CD4-positive, alpha-beta T cell (primary cell): ENCODE results near the gene DAPK3. TPM values are rescaled to one million over a fixed set of nuclear protein-coding genes. Genes with fewer than 3 reads are reported as not detected.
"Not testable (repeated sequence)": the region's sequence is repeated elsewhere in the genome, so short reads cannot be mapped to it uniquely, and the experiment has no call there.

Experiments
- ATAC-seq: fragments of 200-7000 bp; cut with Tn5 transposase; one replicate; pipeline ENCODE4 v1.10.0; 2022; ENCODE audit warnings: mild to moderate bottlenecking; ENCODE audit not compliant: poor library complexity
- CTCF ChIA-PET: fragments of 350-600 bp; sonication (Branson Sonifier 250); formaldehyde crosslinking; loops from one replicate; lab custom pipeline; 2021; ENCODE audit warnings: antibody characterized with exemption, inconsistent platforms; lab: Charles Lee
- POLR2A ChIA-PET: fragments of 350-600 bp; sonication (Branson Sonifier 250); formaldehyde crosslinking; loops from one replicate; lab custom pipeline; 2021; ENCODE audit warnings: antibody characterized with exemption, inconsistent platforms; lab: Charles Lee
- DNase-seq, 14 experiments: peaks; one replicate each; pipeline ENCODE4 v3.0.0-alpha.2; 2013 to 2020; ENCODE audit warnings: mixed read lengths in 2 of 14
- H3K27ac ChIP-seq, 2 donors: one replicate each; pipeline versions ENCODE4 v1.5.1 to v1.7.0; 2013; ENCODE audit warnings: low read length in 2 of 2, low read depth in 1 of 2, mild to moderate bottlenecking in 1 of 2
- H3K27me3 ChIP-seq, 2 experiments: 1 replicate in 1 of 2; 2 replicates in 1 of 2; pipeline versions ENCODE4 v1.6.1 to v1.7.0; 2013; ENCODE audit warnings: low read length in 2 of 2, control low read depth in 1 of 2, mild to moderate bottlenecking in 1 of 2, moderate library complexity in 1 of 2; ENCODE audit not compliant: insufficient read depth in 2 of 2, control insufficient read depth in 1 of 2
- H3K36me3 ChIP-seq: one replicate; pipeline ENCODE4 v1.6.1; 2013; ENCODE audit warnings: low read length, control low read depth; ENCODE audit not compliant: insufficient read depth
- H3K4me1 ChIP-seq: one replicate; pipeline ENCODE4 v1.6.1; 2013; ENCODE audit warnings: low read length, control low read depth; ENCODE audit not compliant: insufficient read depth
- H3K4me3 ChIP-seq: one replicate; pipeline ENCODE4 v1.5.1; 2013; ENCODE audit warnings: mild to moderate bottlenecking, low read length, moderate library complexity
- H3K9me3 ChIP-seq, 2 experiments: 1 replicate in 1 of 2; 2 replicates in 1 of 2; pipeline versions ENCODE4 v1.6.1 to v1.7.0; 2013; ENCODE audit warnings: low read length in 2 of 2, mild to moderate bottlenecking in 2 of 2, control low read depth in 1 of 2, moderate library complexity in 1 of 2; ENCODE audit not compliant: control insufficient read depth in 1 of 2, insufficient read depth in 1 of 2
- H3K27ac Mint-ChIP-seq: one replicate; pipeline ENCODE4 v1.8.0; 2020; ENCODE audit warnings: mixed read lengths
- H3K27me3 Mint-ChIP-seq: one replicate; pipeline ENCODE4 v1.8.0; 2021; ENCODE audit warnings: mixed read lengths
- H3K36me3 Mint-ChIP-seq: one replicate; pipeline ENCODE4 v1.8.0; 2021; ENCODE audit warnings: low read depth, mixed read lengths
- H3K4me1 Mint-ChIP-seq: one replicate; pipeline ENCODE4 v1.8.0; 2021; ENCODE audit warnings: low read depth, mixed read lengths
- H3K4me3 Mint-ChIP-seq: one replicate; pipeline ENCODE4 v1.8.0; 2020; ENCODE audit warnings: mild to moderate bottlenecking, mixed read lengths
- H3K9me3 Mint-ChIP-seq: one replicate; pipeline ENCODE4 v1.8.0; 2020; ENCODE audit warnings: mixed read lengths
- intact Hi-C, 2 experiments: fragments of 100-400 bp; cut with DNase I in 1 of 2; cut with micrococcal nuclease in 1 of 2; formaldehyde crosslinking; loops; one replicate each; pipeline versions ENCODE4 v1.15.1 to v1.9.0; 2023 to 2025; cut with DNase I, micrococcal nuclease
- total RNA-seq, 174 experiments: library from RNA in 2 of 174; stranded (reverse) in 2 of 174; gene quantifications; one replicate each; pipeline ENCODE4 v1.2.3 and lab custom pipeline; 2021 to 2026
- TF ChIP-seq, protein P1 (sequence below): fragments of 200-600 bp; IDR thresholded peaks from one replicate; pipeline ENCODE4 v1.8.0; 2022; ENCODE audit warnings: antibody characterized with exemption, mild to moderate bottlenecking

DAPK3 gene
- total RNA-seq, 2 experiments from 2014 or later: 21.1 to 22.9 TPM

DNA sequence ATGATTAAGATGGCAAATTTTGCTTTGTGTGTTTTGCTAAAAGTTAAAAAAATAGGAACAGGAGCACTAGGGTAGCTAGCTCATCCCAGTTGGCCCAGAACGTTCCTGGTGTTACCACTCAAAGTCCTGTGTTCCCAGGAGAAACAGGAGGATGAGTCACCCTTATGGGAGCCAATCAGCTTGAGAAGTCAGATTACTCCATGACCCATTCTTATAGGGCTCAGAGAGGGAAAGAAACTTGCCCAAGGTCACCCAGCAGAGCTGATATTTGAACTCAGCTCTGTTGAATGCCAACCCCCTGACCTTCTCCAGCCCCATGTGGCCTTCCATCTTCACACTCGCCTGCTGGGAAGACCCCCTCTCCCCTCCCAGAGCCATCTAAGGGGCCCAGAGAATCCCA is 25.1 kb downstream of the DAPK3 start:
- no peaks in the 10 kb centered on the region for H3K36me3 Mint-ChIP-seq
- no peak overlapping the region for H3K27ac ChIP-seq
- H3K4me3 ChIP-seq: no peak overlapping the region
- H3K4me1 Mint-ChIP-seq: no peaks in the 10 kb centered on the region
- H3K9me3 ChIP-seq: no peaks in the 10 kb centered on the region
- H3K27me3 Mint-ChIP-seq: no peaks in the 10 kb centered on the region
- POLR2A ChIA-PET: no interaction called here
- no peaks in the 10 kb centered on the region for H3K27me3 ChIP-seq
- ATAC-seq: no peak
- no peak overlapping the region for H3K27ac Mint-ChIP-seq
- no peak overlapping the region for H3K4me3 Mint-ChIP-seq
- no peaks in the 10 kb centered on the region for H3K9me3 Mint-ChIP-seq
- H3K4me1 ChIP-seq: peaks cover 6% of the 10 kb centered on the region
- intact Hi-C loops: no loop called here
- TF ChIP-seq, protein P1, sequence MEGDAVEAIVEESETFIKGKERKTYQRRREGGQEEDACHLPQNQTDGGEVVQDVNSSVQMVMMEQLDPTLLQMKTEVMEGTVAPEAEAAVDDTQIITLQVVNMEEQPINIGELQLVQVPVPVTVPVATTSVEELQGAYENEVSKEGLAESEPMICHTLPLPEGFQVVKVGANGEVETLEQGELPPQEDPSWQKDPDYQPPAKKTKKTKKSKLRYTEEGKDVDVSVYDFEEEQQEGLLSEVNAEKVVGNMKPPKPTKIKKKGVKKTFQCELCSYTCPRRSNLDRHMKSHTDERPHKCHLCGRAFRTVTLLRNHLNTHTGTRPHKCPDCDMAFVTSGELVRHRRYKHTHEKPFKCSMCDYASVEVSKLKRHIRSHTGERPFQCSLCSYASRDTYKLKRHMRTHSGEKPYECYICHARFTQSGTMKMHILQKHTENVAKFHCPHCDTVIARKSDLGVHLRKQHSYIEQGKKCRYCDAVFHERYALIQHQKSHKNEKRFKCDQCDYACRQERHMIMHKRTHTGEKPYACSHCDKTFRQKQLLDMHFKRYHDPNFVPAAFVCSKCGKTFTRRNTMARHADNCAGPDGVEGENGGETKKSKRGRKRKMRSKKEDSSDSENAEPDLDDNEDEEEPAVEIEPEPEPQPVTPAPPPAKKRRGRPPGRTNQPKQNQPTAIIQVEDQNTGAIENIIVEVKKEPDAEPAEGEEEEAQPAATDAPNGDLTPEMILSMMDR: no peak
- DNase-seq: no peak
- CTCF ChIA-PET: no interaction called here
- no peaks in the 10 kb centered on the region for H3K36me3 ChIP-seq

DNA sequence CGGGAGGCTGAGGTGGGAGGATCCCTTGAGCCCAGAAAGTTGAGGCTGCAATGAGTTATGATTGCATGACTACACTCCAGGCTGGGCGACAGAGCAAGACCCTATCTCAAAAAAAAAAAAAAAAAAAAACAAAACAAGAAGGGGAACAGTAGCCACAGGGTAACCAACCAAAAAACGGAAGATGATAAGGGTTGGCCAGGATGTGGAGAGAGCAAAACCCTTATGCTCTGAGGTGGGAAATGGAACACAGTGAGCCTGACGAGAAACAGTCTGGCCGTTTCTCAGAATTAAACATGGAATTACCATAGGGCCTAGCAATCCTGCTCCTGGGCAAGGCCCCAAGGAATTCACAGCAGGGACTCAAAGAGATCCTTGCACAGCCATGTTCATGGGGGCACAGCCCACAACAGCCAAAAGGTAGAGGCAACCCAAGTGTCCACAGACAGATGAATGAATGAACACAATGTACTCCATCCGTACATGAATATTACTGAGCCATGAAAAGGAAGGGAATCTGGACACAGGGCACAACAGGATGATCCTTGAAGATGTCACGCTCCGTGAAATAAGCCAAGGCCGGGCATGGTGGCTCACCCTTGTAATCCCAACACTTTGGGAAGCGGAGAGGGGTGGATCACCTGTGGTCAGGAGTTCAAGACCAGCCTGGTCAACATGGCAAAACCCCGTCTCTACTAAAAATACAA is 26.7 kb downstream of the DAPK3 start:
- H3K27me3 ChIP-seq: no peaks in the 10 kb centered on the region
- ATAC-seq (no peak), DNase-seq (no peak)
- ChIA-PET CTCF (no interaction called here), POLR2A (no interaction called here)
- TF ChIP-seq, protein P1: no peak
- no peak overlapping the region for H3K27ac ChIP-seq
- Mint-ChIP-seq H3K27ac (no peak overlapping the region), H3K36me3 (no peaks in the 10 kb centered on the region), H3K4me3 (no peak overlapping the region), H3K4me1 (no peaks in the 10 kb centered on the region), H3K27me3 (no peaks in the 10 kb centered on the region), H3K9me3 (no peaks in the 10 kb centered on the region)
- no peak overlapping the region for H3K4me3 ChIP-seq
- intact Hi-C loops: no loop called here
- no peaks in the 10 kb centered on the region for H3K9me3 ChIP-seq
- no peaks in the 10 kb centered on the region for H3K4me1 ChIP-seq
- no peaks in the 10 kb centered on the region for H3K36me3 ChIP-seq

DNA sequence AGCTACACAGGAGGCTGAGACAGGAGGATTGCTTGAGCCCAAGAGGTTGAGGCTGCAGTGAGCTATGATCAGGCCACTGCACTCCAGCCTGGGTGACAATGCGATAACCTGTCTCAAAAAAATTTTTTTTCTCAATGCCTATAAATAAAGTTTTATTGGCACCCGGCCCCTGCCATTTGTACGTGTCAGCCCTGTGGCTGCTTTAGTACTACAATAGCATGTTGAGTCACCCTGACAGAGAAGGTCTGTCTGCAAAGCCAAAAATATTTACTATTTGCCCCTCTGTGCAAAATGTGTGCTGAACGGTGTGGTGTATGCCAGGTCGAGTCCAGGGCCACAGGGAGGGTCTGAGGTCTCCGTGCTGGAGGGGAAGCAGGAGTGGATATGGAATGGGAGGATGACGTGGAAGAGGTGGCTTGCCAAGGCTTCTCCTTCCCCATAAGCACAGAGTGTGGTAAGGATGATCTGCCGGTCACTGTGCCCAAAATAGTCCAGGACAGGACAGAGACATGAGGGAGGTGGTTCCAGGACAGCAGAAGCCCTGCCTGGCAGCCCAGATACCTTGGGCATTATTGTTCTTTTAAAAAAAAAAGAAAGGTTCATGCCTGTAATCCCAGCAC is 28.0 kb downstream of the DAPK3 start:
- Mint-ChIP-seq H3K36me3 (no peaks in the 10 kb centered on the region), H3K9me3 (no peaks in the 10 kb centered on the region), H3K27ac (no peak overlapping the region), H3K27me3 (no peaks in the 10 kb centered on the region), H3K4me3 (no peak overlapping the region), H3K4me1 (no peaks in the 10 kb centered on the region)
- H3K4me1 ChIP-seq: no peaks in the 10 kb centered on the region
- ATAC-seq (no peak), DNase-seq (no peak)
- H3K9me3 ChIP-seq: no peaks in the 10 kb centered on the region
- CTCF ChIA-PET: no interaction called here
- H3K4me3 ChIP-seq: no peak overlapping the region
- TF ChIP-seq, protein P1: no peak
- H3K27me3 ChIP-seq: no peaks in the 10 kb centered on the region
- no peak overlapping the region for H3K27ac ChIP-seq
- intact Hi-C loops: no loop called here
- POLR2A ChIA-PET: no interaction called here
- H3K36me3 ChIP-seq: no peaks in the 10 kb centered on the region

DNA sequence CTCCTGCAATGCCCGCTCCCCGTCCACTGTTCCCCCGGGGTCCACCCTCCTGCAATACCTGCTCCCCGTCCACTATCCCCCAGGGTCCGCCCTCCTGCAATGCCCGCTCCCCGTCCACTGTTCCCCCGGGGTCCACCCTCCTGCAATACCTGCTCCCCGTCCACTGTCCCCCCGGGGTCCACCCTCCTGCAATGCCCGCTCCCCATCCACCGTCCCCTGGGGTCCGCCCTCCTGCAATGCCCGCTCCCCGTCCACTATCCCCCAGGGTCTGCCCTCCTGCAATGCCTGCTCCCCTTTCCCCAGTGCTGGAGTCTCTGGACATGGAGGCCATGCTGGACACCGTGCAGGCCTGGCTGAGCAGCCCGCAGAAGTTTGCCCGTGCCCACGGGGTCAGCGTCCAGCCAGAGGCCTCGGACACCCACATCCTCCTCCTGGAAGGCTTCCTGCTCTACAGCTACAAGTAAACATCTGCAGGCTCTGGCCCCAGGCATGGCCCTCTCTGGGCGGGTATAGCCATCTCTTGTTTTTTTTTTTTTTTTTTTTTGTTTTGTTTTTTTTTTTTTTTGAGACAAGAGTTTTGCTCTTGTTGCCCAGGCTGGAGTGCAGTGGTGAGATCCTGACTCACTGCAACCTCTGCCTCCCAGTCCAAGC is 32.5 kb downstream of the DAPK3 start:
- intact Hi-C loops, DNase-seq, H3K27ac ChIP-seq, H3K9me3 Mint-ChIP-seq, POLR2A ChIA-PET, H3K27me3 ChIP-seq, H3K4me1 ChIP-seq, H3K4me1 Mint-ChIP-seq, H3K27ac Mint-ChIP-seq, CTCF ChIA-PET, ATAC-seq, H3K27me3 Mint-ChIP-seq, H3K4me3 Mint-ChIP-seq, H3K36me3 ChIP-seq, H3K9me3 ChIP-seq, H3K36me3 Mint-ChIP-seq, H3K4me3 ChIP-seq: not testable (repeated sequence)
